ENCODE measurements around the gene TTC39B.

Gene TTC39B

DNA sequence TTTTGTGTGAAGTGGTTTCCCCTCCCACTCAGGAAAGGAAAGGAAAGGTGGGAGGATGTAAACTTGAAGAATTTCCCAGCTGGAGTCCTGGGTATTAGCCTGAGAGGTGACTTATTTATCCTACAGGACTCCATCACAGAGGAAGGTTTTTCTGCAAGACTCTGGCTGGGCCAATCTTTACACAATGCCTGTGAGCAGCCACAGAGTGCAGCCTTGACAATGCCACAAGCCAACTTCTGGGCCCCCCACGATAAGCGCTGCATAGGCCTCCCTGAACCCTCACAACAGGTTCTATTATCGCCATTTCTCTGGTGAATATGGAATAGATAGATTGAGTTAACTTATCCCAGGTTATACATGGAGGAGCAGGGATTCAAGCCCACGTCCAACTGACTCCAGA is 12.4 kb downstream of the TTC39B start:
- DNase-seq (ENCODE audit: low spot score): no peak
- CTCF ChIA-PET: no interaction called here
- no peak overlapping the region for H3K27ac ChIP-seq

DNA sequence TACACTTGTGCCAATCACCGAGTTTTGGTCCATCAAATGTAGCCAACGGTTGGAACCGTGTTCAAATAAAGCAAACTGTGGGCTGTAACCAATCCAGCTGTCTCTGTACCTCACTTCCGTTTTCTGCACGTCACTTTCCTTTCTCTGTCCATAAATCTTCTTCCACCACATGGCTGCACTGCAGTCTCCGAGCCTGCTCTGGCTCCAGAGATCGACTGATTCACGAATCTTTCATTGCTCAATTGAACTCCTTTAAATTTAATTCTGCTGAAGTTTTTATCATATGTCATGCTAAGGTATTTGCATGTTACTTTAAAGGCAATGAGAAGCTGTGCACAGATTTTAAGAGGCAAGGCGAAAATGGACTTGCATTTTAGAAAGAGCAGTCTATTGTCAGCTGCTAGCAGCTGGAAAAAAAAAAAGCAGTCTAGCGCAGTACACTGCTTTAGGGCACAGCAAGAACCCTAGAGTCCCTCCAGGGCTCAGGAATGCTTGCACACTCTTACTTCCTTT is 13.2 kb downstream of the TTC39B start:
- H3K27ac ChIP-seq: no peak overlapping the region
- ChIA-PET CTCF (no interaction called here), POLR2A (ENCODE audit: low non-redundant PET) (no interaction called here)
- TF ChIP-seq, protein P1, sequence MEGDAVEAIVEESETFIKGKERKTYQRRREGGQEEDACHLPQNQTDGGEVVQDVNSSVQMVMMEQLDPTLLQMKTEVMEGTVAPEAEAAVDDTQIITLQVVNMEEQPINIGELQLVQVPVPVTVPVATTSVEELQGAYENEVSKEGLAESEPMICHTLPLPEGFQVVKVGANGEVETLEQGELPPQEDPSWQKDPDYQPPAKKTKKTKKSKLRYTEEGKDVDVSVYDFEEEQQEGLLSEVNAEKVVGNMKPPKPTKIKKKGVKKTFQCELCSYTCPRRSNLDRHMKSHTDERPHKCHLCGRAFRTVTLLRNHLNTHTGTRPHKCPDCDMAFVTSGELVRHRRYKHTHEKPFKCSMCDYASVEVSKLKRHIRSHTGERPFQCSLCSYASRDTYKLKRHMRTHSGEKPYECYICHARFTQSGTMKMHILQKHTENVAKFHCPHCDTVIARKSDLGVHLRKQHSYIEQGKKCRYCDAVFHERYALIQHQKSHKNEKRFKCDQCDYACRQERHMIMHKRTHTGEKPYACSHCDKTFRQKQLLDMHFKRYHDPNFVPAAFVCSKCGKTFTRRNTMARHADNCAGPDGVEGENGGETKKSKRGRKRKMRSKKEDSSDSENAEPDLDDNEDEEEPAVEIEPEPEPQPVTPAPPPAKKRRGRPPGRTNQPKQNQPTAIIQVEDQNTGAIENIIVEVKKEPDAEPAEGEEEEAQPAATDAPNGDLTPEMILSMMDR (conservative IDR thresholded peaks at IDR 0.05; ENCODE audit: low read depth): no peak
- no peak for DNase-seq (ENCODE audit: low spot score)

More for the DNA sequence above, 12.4 kb downstream of the TTC39B start:
- TF ChIP-seq, protein P1 (conservative IDR thresholded peaks at IDR 0.05; ENCODE audit: low read depth): no peak
- POLR2A ChIA-PET (ENCODE audit: low non-redundant PET): no interaction called here

DNA sequence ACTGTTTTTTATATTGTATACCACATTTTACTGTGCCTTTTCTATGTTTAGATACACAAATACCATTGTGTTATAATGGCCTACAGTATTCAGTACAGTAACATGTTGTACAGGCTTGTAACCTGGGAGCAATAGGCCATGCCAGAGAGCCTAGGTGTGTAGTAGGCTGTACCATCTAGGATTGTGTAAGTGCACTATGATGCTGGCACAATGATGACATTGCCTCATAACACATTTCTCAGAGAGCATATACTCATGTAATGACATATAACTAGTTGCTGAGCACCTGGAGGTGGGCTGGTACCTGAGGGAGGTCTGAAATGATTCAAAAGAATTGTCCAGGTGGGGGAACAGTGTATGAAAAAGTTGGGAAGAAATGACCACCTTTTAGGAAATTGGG is 13.9 kb downstream of the TTC39B start:
- CTCF ChIA-PET: no interaction called here
- TF ChIP-seq, protein P1 (conservative IDR thresholded peaks at IDR 0.05; ENCODE audit: low read depth): no peak
- H3K27ac ChIP-seq: no peak overlapping the region
- no peak for DNase-seq (ENCODE audit: low spot score)
- POLR2A ChIA-PET (ENCODE audit: low non-redundant PET): no interaction called here

- TF ChIP-seq, protein P1 (conservative IDR thresholded peaks at IDR 0.05; ENCODE audit: low read depth): no peak
- no peak for DNase-seq (ENCODE audit: low spot score)
- CTCF ChIA-PET: no interaction called here
- no peak overlapping the region for H3K27ac ChIP-seq
- POLR2A ChIA-PET (ENCODE audit: low non-redundant PET): no interaction called here
Measured at GRCh38 chr9:15289603-15290002, 17.4 kb downstream of the TTC39B start.

- TF ChIP-seq, protein P1 (conservative IDR thresholded peaks at IDR 0.05; ENCODE audit: low read depth): no peak
- no peak overlapping the region for H3K27ac ChIP-seq
- ChIA-PET CTCF (no interaction called here), POLR2A (ENCODE audit: low non-redundant PET) (no interaction called here)
- DNase-seq (ENCODE audit: low spot score): no peak
Measured at GRCh38 chr9:15287309-15287708, 19.7 kb downstream of the TTC39B start.

GRCh38 chr9:15286161-15286821 is 20.7 kb downstream of the TTC39B start:
- no peak overlapping the region for H3K27ac ChIP-seq
- POLR2A ChIA-PET (ENCODE audit: low non-redundant PET): no interaction called here
- CTCF ChIA-PET: no interaction called here
- no peak for DNase-seq (ENCODE audit: low spot score)
- TF ChIP-seq, protein P1 (conservative IDR thresholded peaks at IDR 0.05; ENCODE audit: low read depth): no peak

Measured in RWPE1 (cell line).